ENCODE results near the gene DMAC2L.
A peak's percentile ranks its signal among the peaks of the same experiment; 100 is the strongest.

DMAC2L gene

DNA sequence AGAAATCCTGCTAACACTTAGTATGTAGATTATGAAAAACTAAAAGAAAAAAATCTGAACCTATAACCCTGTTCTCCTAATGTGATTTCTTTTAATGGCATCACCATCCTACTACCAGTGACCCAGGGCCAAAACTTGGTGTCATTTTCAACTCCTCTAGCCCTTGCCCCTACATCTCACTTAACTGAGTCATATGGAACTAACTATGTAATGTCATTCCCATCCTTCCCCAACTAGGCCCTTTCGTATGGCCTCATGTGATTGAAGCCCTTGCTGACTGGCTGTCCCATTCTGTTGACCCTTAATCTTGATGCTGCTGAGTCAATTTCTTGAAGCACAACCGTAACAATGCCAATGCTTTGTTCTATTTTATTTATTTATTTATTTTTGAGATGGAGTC lies 7.6 kb downstream of the DMAC2L start:
- Histone ChIP-seq H3K27ac (ENCODE audit: low read depth, low read length) (no peak overlapping the region), H3K36me3 (ENCODE audit: control insufficient read depth, low read length) (peaks cover 20% of the 10 kb centered on the region), H3K4me2 (ENCODE audit: low read length) (no peak overlapping the region), H3K4me1 (ENCODE audit: control insufficient read depth, low read length) (peaks cover 12% of the 10 kb centered on the region), H3K9me3 (ENCODE audit: control insufficient read depth, insufficient read depth, low read length) (no peaks in the 10 kb centered on the region), H4K20me1 (ENCODE audit: control insufficient read depth, insufficient read depth, low read depth, low read length) (no peaks in the 10 kb centered on the region), H3K4me3 (ENCODE audit: low read length) (no peak overlapping the region), H3K27me3 (ENCODE audit: control insufficient read depth, low read length) (no peaks in the 10 kb centered on the region), H3F3A (ENCODE audit: control insufficient read depth, insufficient read depth) (no peaks in the 10 kb centered on the region), H3K79me2 (ENCODE audit: control insufficient read depth, low read length) (peaks cover 27% of the 10 kb centered on the region), H3K9me2 (replicated peaks; ENCODE audit: control insufficient read depth, low read length) (no peaks in the 10 kb centered on the region)
- TF ChIP-seq EZH2phosphoT487 (IDR thresholded peaks at IDR 0.05; ENCODE audit: borderline replicate concordance, low read length): no peak
- TF ChIP-seq, protein P1, sequence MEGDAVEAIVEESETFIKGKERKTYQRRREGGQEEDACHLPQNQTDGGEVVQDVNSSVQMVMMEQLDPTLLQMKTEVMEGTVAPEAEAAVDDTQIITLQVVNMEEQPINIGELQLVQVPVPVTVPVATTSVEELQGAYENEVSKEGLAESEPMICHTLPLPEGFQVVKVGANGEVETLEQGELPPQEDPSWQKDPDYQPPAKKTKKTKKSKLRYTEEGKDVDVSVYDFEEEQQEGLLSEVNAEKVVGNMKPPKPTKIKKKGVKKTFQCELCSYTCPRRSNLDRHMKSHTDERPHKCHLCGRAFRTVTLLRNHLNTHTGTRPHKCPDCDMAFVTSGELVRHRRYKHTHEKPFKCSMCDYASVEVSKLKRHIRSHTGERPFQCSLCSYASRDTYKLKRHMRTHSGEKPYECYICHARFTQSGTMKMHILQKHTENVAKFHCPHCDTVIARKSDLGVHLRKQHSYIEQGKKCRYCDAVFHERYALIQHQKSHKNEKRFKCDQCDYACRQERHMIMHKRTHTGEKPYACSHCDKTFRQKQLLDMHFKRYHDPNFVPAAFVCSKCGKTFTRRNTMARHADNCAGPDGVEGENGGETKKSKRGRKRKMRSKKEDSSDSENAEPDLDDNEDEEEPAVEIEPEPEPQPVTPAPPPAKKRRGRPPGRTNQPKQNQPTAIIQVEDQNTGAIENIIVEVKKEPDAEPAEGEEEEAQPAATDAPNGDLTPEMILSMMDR (IDR thresholded peaks at IDR 0.05; ENCODE audit: low read depth, low read length, poor library complexity, severe bottlenecking): no peak

DNA sequence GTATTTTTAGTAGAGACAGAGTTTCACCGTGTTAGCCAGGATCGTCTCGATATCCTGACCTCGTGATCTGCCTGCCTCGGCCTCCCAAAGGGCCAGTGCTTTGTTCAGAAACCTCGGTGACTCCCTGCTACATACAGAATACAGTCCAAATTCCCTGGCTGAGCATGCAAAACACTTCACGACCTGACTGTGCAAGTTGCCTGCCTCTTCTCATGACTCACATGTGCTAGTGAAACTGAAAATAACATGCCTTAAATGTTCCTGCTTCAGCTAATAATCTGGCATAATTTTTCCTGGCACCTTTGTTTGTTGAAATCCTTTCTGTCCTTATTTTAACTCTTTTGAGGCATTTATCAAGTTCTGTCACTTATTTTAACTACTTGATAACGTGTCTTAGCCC lies 8.2 kb downstream of the DMAC2L start:
- H3K27ac ChIP-seq (ENCODE audit: low read depth, low read length): no peak overlapping the region
- TF ChIP-seq, protein P1 (IDR thresholded peaks at IDR 0.05; ENCODE audit: low read depth, low read length, poor library complexity, severe bottlenecking): no peak
- no peak for TF ChIP-seq EZH2phosphoT487 (IDR thresholded peaks at IDR 0.05; ENCODE audit: borderline replicate concordance, low read length)

GRCh38 chr14:50321009-50321660 lies 9.0 kb downstream of the DMAC2L start:
- Histone ChIP-seq H3K27ac (ENCODE audit: low read depth, low read length) (no peak overlapping the region), H3K9me3 (ENCODE audit: control insufficient read depth, insufficient read depth, low read length) (no peaks in the 10 kb centered on the region), H3K4me2 (ENCODE audit: low read length) (peak overlapping the region; percentile 64), H3F3A (ENCODE audit: control insufficient read depth, insufficient read depth) (no peaks in the 10 kb centered on the region), H3K79me2 (ENCODE audit: control insufficient read depth, low read length) (peaks cover 27% of the 10 kb centered on the region), H3K4me3 (ENCODE audit: low read length) (peak overlapping the region; percentile 43), H3K27me3 (ENCODE audit: control insufficient read depth, low read length) (no peaks in the 10 kb centered on the region), H3K36me3 (ENCODE audit: control insufficient read depth, low read length) (peaks cover 29% of the 10 kb centered on the region), H4K20me1 (ENCODE audit: control insufficient read depth, insufficient read depth, low read depth, low read length) (no peaks in the 10 kb centered on the region), H3K9me2 (replicated peaks; ENCODE audit: control insufficient read depth, low read length) (no peaks in the 10 kb centered on the region), H3K4me1 (ENCODE audit: control insufficient read depth, low read length) (peaks cover 12% of the 10 kb centered on the region)
- TF ChIP-seq, protein P1 (IDR thresholded peaks at IDR 0.05; ENCODE audit: low read depth, low read length, poor library complexity, severe bottlenecking): peak; percentile 97
- no peak for TF ChIP-seq EZH2phosphoT487 (IDR thresholded peaks at IDR 0.05; ENCODE audit: borderline replicate concordance, low read length)

More for the DNA sequence above, 8.2 kb downstream of the DMAC2L start:
- Histone ChIP-seq H3K9me2 (replicated peaks; ENCODE audit: control insufficient read depth, low read length) (no peaks in the 10 kb centered on the region), H3K79me2 (ENCODE audit: control insufficient read depth, low read length) (peaks cover 27% of the 10 kb centered on the region), H3K4me2 (ENCODE audit: low read length) (no peak overlapping the region), H3K4me3 (ENCODE audit: low read length) (no peak overlapping the region), H3K36me3 (ENCODE audit: control insufficient read depth, low read length) (peaks cover 23% of the 10 kb centered on the region), H3F3A (ENCODE audit: control insufficient read depth, insufficient read depth) (no peaks in the 10 kb centered on the region), H3K9me3 (ENCODE audit: control insufficient read depth, insufficient read depth, low read length) (no peaks in the 10 kb centered on the region), H3K4me1 (ENCODE audit: control insufficient read depth, low read length) (peaks cover 12% of the 10 kb centered on the region), H3K27me3 (ENCODE audit: control insufficient read depth, low read length) (no peaks in the 10 kb centered on the region), H4K20me1 (ENCODE audit: control insufficient read depth, insufficient read depth, low read depth, low read length) (no peaks in the 10 kb centered on the region)
